Measurements from ENCODE around the gene WAS.

WAS gene

DNA sequence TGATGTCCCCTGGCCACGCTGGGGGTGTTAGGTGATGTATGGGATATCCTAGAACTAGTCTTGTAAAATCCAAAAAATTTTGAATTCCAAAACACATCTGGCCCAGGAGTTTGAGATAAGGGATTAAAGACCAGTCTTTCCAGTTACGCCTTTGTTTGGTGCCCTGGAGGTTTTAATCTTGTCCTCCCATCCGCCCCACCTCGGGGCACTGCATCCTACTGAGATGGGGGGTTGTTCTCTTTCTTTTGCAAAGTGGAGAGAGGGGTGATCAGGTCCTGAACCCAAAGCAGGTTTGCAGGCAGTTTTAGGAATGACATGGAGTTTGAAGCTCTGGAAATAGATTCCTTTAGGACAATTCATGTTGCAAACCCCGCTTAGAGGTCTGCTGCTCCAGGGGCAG lies 14.7 kb downstream of the WAS start:
- no peak for DNase-seq (ENCODE audit: low read depth)
- TF ChIP-seq, protein P1, sequence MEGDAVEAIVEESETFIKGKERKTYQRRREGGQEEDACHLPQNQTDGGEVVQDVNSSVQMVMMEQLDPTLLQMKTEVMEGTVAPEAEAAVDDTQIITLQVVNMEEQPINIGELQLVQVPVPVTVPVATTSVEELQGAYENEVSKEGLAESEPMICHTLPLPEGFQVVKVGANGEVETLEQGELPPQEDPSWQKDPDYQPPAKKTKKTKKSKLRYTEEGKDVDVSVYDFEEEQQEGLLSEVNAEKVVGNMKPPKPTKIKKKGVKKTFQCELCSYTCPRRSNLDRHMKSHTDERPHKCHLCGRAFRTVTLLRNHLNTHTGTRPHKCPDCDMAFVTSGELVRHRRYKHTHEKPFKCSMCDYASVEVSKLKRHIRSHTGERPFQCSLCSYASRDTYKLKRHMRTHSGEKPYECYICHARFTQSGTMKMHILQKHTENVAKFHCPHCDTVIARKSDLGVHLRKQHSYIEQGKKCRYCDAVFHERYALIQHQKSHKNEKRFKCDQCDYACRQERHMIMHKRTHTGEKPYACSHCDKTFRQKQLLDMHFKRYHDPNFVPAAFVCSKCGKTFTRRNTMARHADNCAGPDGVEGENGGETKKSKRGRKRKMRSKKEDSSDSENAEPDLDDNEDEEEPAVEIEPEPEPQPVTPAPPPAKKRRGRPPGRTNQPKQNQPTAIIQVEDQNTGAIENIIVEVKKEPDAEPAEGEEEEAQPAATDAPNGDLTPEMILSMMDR (conservative IDR thresholded peaks at IDR 0.05; ENCODE audit: low read depth, low read length) = no peak

DNA sequence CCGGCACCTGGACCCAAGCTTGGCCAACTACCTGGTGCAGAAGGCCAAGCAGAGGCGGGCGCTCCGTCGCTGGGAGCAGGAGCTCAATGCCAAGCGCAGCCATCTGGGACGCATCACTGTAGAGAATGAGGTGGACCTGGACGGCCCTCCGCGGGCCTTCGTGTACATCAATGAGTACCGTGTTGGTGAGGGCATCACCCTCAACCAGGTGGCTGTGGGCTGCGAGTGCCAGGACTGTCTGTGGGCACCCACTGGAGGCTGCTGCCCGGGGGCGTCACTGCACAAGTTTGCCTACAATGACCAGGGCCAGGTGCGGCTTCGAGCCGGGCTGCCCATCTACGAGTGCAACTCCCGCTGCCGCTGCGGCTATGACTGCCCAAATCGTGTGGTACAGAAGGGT lies 16.6 kb downstream of the WAS start:
- TF ChIP-seq, protein P1 (conservative IDR thresholded peaks at IDR 0.05; ENCODE audit: low read depth, low read length) = no peak
- no peak overlapping the region for H3K4me3 ChIP-seq (ENCODE audit: low read length)
- no peak for DNase-seq (ENCODE audit: low read depth)

More for the DNA sequence above, 14.7 kb downstream of the WAS start:
- no peak overlapping the region for H3K4me3 ChIP-seq (ENCODE audit: low read length)

DNA sequence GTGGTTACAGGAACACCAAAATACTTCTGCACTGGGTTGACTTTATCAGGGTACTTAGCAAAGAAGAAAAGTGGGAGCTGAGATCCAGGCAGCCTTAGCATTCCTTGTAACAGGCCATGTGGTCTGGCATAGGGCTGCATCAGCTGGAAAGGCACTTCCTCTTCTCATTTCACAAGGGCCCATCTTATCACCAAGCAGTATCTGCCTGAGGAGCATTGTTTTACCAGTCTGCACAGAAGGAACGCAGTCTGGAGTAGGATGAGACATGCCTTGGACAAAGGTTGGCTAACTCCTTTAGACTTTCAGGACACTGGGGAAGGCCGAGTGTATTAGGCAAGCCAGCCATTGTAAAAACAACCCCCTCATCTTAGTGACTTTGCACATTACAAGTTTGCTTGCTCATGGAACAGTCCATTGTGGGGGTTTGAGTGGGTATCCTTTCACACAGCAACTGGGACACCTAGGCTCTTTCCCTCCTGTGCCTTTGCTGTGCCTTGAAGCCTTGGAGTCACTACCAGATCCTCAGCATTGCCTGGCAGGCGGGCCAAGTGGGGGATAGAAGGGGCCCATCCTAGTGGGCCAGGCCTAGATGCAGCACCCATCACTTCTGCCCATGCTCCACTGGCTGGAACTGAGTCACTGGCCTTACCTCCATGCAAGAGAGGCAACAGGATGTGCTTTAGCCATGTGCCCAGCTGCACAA lies 17.5 kb downstream of the WAS start:
- no peak overlapping the region for H3K4me3 ChIP-seq (ENCODE audit: low read length)
- TF ChIP-seq, protein P1 (conservative IDR thresholded peaks at IDR 0.05; ENCODE audit: low read depth, low read length) = no peak
- DNase-seq (ENCODE audit: low read depth) = no peak

DNA sequence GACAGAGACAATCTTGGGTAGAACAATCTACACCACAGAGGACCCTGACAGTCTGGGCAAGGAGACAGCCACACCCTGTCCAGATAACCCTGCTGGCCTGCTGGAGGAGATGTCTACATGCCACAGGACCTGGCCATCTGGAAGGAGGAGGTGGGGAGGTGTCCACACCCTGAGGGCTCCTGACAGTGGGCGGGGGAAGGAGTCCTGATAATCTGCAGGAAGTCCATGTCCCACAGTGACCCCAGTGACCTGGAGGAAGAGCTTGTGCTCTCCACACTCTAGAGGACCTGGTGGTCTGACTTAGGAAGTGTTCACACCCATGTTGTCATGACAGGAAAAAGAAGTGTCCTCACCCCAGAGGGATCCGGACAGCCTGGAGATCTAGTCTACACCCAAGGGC lies 18.4 kb downstream of the WAS start:
- DNase-seq (ENCODE audit: low read depth) = no peak
- no peak overlapping the region for H3K4me3 ChIP-seq (ENCODE audit: low read length)
- TF ChIP-seq, protein P1 (conservative IDR thresholded peaks at IDR 0.05; ENCODE audit: low read depth, low read length) = no peak

DNA sequence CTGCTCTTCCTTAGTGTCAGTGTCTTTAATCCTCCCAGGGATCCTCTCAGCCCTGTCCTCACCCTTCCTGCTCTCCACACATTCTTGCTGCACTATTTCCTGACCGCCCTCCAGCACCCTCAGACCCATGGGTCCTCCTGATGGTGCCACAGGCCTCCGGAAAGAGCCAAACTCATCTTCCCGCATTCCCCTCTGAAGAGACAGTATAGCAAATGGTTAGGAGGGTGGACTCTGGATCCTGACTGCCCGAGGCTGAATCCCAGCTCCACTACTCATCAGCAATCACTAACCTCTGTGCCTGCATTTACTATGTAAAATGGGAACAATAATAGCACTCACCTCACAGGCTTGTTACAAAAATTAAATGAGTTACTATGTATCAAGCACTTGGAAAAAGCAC lies 19.1 kb downstream of the WAS start:
- DNase-seq (ENCODE audit: low read depth) = no peak
- no peak overlapping the region for H3K4me3 ChIP-seq (ENCODE audit: low read length)
- TF ChIP-seq, protein P1 (conservative IDR thresholded peaks at IDR 0.05; ENCODE audit: low read depth, low read length) = no peak

DNA sequence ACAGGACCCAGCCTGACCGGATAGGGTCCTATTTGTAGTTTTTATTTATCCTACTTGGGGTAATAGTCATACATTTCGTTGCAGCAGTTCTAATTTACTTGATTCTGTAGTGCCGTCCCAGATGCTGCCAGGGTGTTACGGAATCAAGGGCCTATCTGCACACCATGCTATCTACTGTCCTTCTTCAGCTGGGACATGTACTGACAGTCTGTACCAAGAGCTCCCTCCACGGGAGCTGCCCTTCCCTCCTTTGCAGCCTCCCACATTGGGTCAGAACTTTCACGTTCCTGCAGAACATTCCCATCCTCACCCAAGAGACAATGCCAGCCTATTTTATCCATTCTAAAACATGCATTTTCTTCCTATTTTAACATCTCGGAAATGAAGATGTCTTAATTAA lies 19.6 kb downstream of the WAS start:
- DNase-seq (ENCODE audit: low read depth) = no peak
- TF ChIP-seq, protein P1 (conservative IDR thresholded peaks at IDR 0.05; ENCODE audit: low read depth, low read length) = no peak
- no peak overlapping the region for H3K4me3 ChIP-seq (ENCODE audit: low read length)

Data from retinal pigment epithelial cell (primary cell).